ENCODE data around the gene HS3ST3A1.

The HS3ST3A1 gene

GRCh38 chr17:13485327-13485726 is 116.4 kb downstream of the HS3ST3A1 start:
- no peak for DNase-seq

- DNase-seq, result no peak
Observed at GRCh38 chr17:13484020-13484419, 117.7 kb downstream of the HS3ST3A1 start.

- no peak for DNase-seq
Observed at GRCh38 chr17:13480877-13481276, 120.9 kb downstream of the HS3ST3A1 start.

- DNase-seq, result no peak
Observed at GRCh38 chr17:13478326-13478830, 123.4 kb downstream of the HS3ST3A1 start.

GRCh38 chr17:13477180-13477611 is 124.5 kb downstream of the HS3ST3A1 start:
- DNase-seq, result no peak

GRCh38 chr17:13476720-13477119 is 125.0 kb downstream of the HS3ST3A1 start:
- no peak for DNase-seq

- no peak for DNase-seq
Observed at GRCh38 chr17:13475574-13476223, 126.0 kb downstream of the HS3ST3A1 start.

- no peak for DNase-seq
Observed at GRCh38 chr17:13474073-13474800, 127.5 kb downstream of the HS3ST3A1 start.

GRCh38 chr17:13465678-13466077 is 136.1 kb downstream of the HS3ST3A1 start:
- no peak for DNase-seq

GRCh38 chr17:13462673-13463124 is 139.0 kb downstream of the HS3ST3A1 start:
- no peak for DNase-seq

GRCh38 chr17:13462146-13462545 is 139.6 kb downstream of the HS3ST3A1 start:
- no peak for DNase-seq

- DNase-seq, result no peak
Observed at GRCh38 chr17:13460261-13461000, 141.3 kb downstream of the HS3ST3A1 start.

GRCh38 chr17:13457783-13458182 is 143.9 kb downstream of the HS3ST3A1 start:
- no peak for DNase-seq
